Mammary epithelial cell (primary cell): ENCODE measurements around the gene CYP19A1.

Experiments used
- CTCF ChIP-seq, 2 donors: IDR thresholded peaks in 1 of 2; conservative IDR thresholded peaks in 1 of 2; 2 replicates each; pipeline ENCODE4 v1.5.1; 2011 to 2012; ENCODE audit warnings: inconsistent platforms in 2 of 2, low read length in 2 of 2, mild to moderate bottlenecking in 2 of 2, control low read depth in 1 of 2, low read depth in 1 of 2; ENCODE audit not compliant: insufficient read depth in 1 of 2; ENCODE audit errors: extremely low read depth in 1 of 2
- EZH2 ChIP-seq: IDR thresholded peaks from 2 replicates; pipeline ENCODE4 v1.6.1; 2012; ENCODE audit warnings: low read length, inconsistent platforms, borderline replicate concordance

- TF ChIP-seq EZH2 (no peak), CTCF (conservative IDR thresholded peaks at IDR 0.05 in 1 of 2, IDR thresholded peaks at IDR 0.05 in 1 of 2; ENCODE audit: extremely low read depth in 1 of 2, insufficient read depth in 1 of 2, low read depth in 1 of 2, low read length in 2 of 2) (no peak)
Observed at GRCh38 chr15:51316636-51317035, 21.8 kb downstream of the CYP19A1 start.
